Uterus (tissue), 2 donors: ENCODE data around the gene PLGLB1.
"Not testable (repeated sequence)": the region's sequence is repeated elsewhere in the genome, so short reads cannot be mapped to it uniquely, and the experiment has no call there.

Experiments
- CTCF ChIP-seq, 4 experiments: fragments of 200-600 bp in 2 of 4; fragments of 450-650 bp in 2 of 4; sonication (generic) in 2 of 4; IDR thresholded peaks; one replicate each; pipeline ENCODE4 v1.5.1; 2016 to 2019; ENCODE audit warnings: antibody characterized with exemption in 4 of 4, mild to moderate bottlenecking in 2 of 4, moderate library complexity in 1 of 4
- POLR2A ChIP-seq, 2 donors: fragments of 450-650 bp; IDR thresholded peaks; one replicate each; pipeline ENCODE4 v1.6.1; 2016; ENCODE audit warnings: antibody characterized with exemption in 2 of 2, mild to moderate bottlenecking in 1 of 2, moderate library complexity in 1 of 2

GRCh38 chr2:87056843-87057242, 35.2 kb upstream of the PLGLB1 start:
- not testable (repeated sequence) for TF ChIP-seq CTCF, POLR2A (IDR thresholded peaks at IDR 0.05)
